ENCODE data around the gene ANKRD63. TPM values are rescaled to one million over a fixed set of nuclear protein-coding genes. Genes with fewer than 3 reads are reported as not detected.

ANKRD63 gene
- total and polyA plus RNA-seq, 9 donors, result 0.27 TPM; not detected in 8

GRCh38 chr15:40312370-40313158 is 29.7 kb upstream of the ANKRD63 start:
- 78 to 88% (median 86%) methylated on average over 10 of the region's 10 CpGs for WGBS, 3 donors
- H3K4me3 ChIP-seq, result no peak overlapping the region
- H3K36me3 ChIP-seq, result no peaks in the 10 kb centered on the region
- no peak for TF ChIP-seq POLR2A (IDR thresholded peaks at IDR 0.05)
- no peak for TF ChIP-seq CTCF (IDR thresholded peaks at IDR 0.05)
- TF ChIP-seq EP300 (IDR thresholded peaks at IDR 0.05), result no peak
- no peaks in the 10 kb centered on the region for H3K4me1 ChIP-seq (ENCODE audit: insufficient read depth)
- H3K9me3 ChIP-seq, result no peaks in the 10 kb centered on the region
- DNase-seq, result peak in 1 of 5 donors; percentile 9
- no peak overlapping the region for H3K27ac ChIP-seq
- H3K27me3 ChIP-seq, result no peaks in the 10 kb centered on the region
- intact Hi-C loops (cut with DNase I), result no loop called here

GRCh38 chr15:40310993-40311392 is 28.1 kb upstream of the ANKRD63 start:
- WGBS, 3 donors, result 45 to 58% (median 51%) methylated on average over 3 of the region's 3 CpGs
- no peak for TF ChIP-seq POLR2A (IDR thresholded peaks at IDR 0.05)
- TF ChIP-seq CTCF (IDR thresholded peaks at IDR 0.05), result no peak
- TF ChIP-seq EP300 (IDR thresholded peaks at IDR 0.05), result no peak
- Histone ChIP-seq H3K36me3 (no peaks in the 10 kb centered on the region), H3K4me3 (no peak overlapping the region), H3K27me3 (no peaks in the 10 kb centered on the region), H3K4me1 (ENCODE audit: insufficient read depth) (no peaks in the 10 kb centered on the region), H3K27ac (no peak overlapping the region), H3K9me3 (no peaks in the 10 kb centered on the region)
- intact Hi-C loops (cut with DNase I), result no loop called here
- no peak for DNase-seq

GRCh38 chr15:40310001-40310959 is 27.4 kb upstream of the ANKRD63 start:
- Histone ChIP-seq H3K36me3 (no peaks in the 10 kb centered on the region), H3K9me3 (no peaks in the 10 kb centered on the region), H3K27ac (no peak overlapping the region), H3K4me3 (no peak overlapping the region), H3K4me1 (ENCODE audit: insufficient read depth) (no peaks in the 10 kb centered on the region), H3K27me3 (no peaks in the 10 kb centered on the region)
- no peak for TF ChIP-seq EP300 (IDR thresholded peaks at IDR 0.05)
- TF ChIP-seq CTCF (IDR thresholded peaks at IDR 0.05), result peak in 1 of 3 donors; percentile 13
- TF ChIP-seq POLR2A (IDR thresholded peaks at IDR 0.05), result no peak
- intact Hi-C loops (cut with DNase I), result no loop called here
- no peak for DNase-seq
- WGBS, 3 donors, result 14 to 29% (median 18%) methylated on average over 4 of the region's 4 CpGs

- no peaks in the 10 kb centered on the region for H3K9me3 ChIP-seq
- H3K27me3 ChIP-seq, result no peaks in the 10 kb centered on the region
- no peaks in the 10 kb centered on the region for H3K36me3 ChIP-seq
- TF ChIP-seq EP300 (IDR thresholded peaks at IDR 0.05), result no peak
- TF ChIP-seq CTCF (IDR thresholded peaks at IDR 0.05), result no peak
- TF ChIP-seq POLR2A (IDR thresholded peaks at IDR 0.05), result no peak
- no peak for DNase-seq
- intact Hi-C loops (cut with DNase I), result no loop called here
- no peak overlapping the region for H3K4me3 ChIP-seq
- H3K27ac ChIP-seq, result no peak overlapping the region
- H3K4me1 ChIP-seq (ENCODE audit: insufficient read depth), result no peaks in the 10 kb centered on the region
- WGBS, 3 donors, result 77 to 82% (median 81%) methylated on average over 8 of the region's 8 CpGs
Measured at GRCh38 chr15:40309344-40309862, 26.5 kb upstream of the ANKRD63 start.

Measured in ovary (tissue), 9 donors.